Ovary (tissue), 9 donors: ENCODE results near the gene LIMCH1. TPM values are rescaled to one million over a fixed set of nuclear protein-coding genes. Genes with fewer than 3 reads are reported as not detected.

Experiments
- DNase-seq, 5 donors: peaks; one replicate each; pipeline ENCODE4 v3.0.0-alpha.2; 2019 to 2020
- H3K27ac ChIP-seq, 2 donors: fragments of 200-600 bp; one replicate each; pipeline versions ENCODE4 v1.5.1 to v1.8.0; 2019 to 2022
- H3K27me3 ChIP-seq: fragments of 200-600 bp; one replicate; pipeline ENCODE4 v1.8.0; 2022
- H3K36me3 ChIP-seq: fragments of 200-600 bp; sonication (generic); one replicate; pipeline ENCODE4 v1.5.1; 2019
- H3K4me1 ChIP-seq: one replicate; pipeline ENCODE4 v1.8.1; 2013; ENCODE audit warnings: mild to moderate bottlenecking, moderate library complexity; ENCODE audit not compliant: insufficient read depth
- H3K4me3 ChIP-seq: fragments of 200-600 bp; sonication (generic); one replicate; pipeline ENCODE4 v1.5.1; 2017
- H3K9me3 ChIP-seq, 2 donors: fragments of 200-600 bp in 1 of 2; sonication (generic) in 1 of 2; one replicate each; pipeline versions ENCODE4 v1.5.1 to v1.8.1; 2013 to 2019; ENCODE audit warnings: mild to moderate bottlenecking in 1 of 2, moderate library complexity in 1 of 2
- CTCF ChIP-seq, 3 donors: fragments of 450-650 bp in 2 of 3; fragments of 200-600 bp in 1 of 3; IDR thresholded peaks; one replicate each; pipeline versions ENCODE4 v1.5.1 to v1.8.0; 2016 to 2022; ENCODE audit warnings: antibody characterized with exemption in 3 of 3, mild to moderate bottlenecking in 1 of 3
- EP300 ChIP-seq: sonication (generic); formaldehyde crosslinking; IDR thresholded peaks from one replicate; pipeline ENCODE4 v1.6.1; 2017; ENCODE audit warnings: antibody characterized with exemption
- POLR2A ChIP-seq: fragments of 450-650 bp; IDR thresholded peaks from one replicate; pipeline ENCODE4 v1.6.1; 2017; ENCODE audit warnings: antibody characterized with exemption, mild to moderate bottlenecking, moderate library complexity
- WGBS, 3 donors: extraction: QIAGEN DNeasy Blood & Tissue Kit in 1 of 3; methylation state at CpG; one replicate each; pipeline versions ENCODE4 v1.1.5 to v1.1.7; 2013 to 2017; 5-methylcytosine and 5-hydroxymethylcytosine counted together
- intact Hi-C, 4 donors: fragments of 100-400 bp; cut with DNase I; formaldehyde crosslinking; loops; one replicate each; pipeline versions ENCODE4 v1.11.0 to v1.15.1; 2022 to 2023
- polyA plus RNA-seq, 2 donors: library from polyadenylated mRNA; stranded (reverse); fragments of 200-250 nt in 1 of 2; fragments of 350-450 nt in 1 of 2; fragmentation: Illumina TruSeq in 1 of 2; extraction: RNeasy Lipid Tissue Mini Kit (QIAGEN cat#74804) in 1 of 2; gene quantifications; one replicate each; pipeline ENCODE4 v1.2.3, GENCODE V29; 2013 to 2014
- total RNA-seq, 7 donors: library from RNA; depleted of rRNA in 2 of 7; stranded (reverse); fragments of >200 nt in 2 of 7; fragmentation: NEBNext Ultra II Directional in 3 of 7; extraction: Animal tissue kit (Norgen Biotek cat#: 25700) in 3 of 7; gene quantifications; one replicate each; pipeline versions ENCODE4 v1.1.0 to v1.2.4, GENCODE V29; 2016 to 2023
- donor health status: DM: no; HTN: no; CAD: no; lungs with moderate emphysema.
- donor health status: DM: no; HTN: no; CAD: no.
- donor health status: Bipolar disorder and iron deficiency.
- donor health status: DM: yes; HTN: yes; CAD: no.
- donor health status: DM: no; HTN: no; CAD: no.
- donor health status: DM: yes; HTN: yes; CAD: no.

LIMCH1 gene
- total and polyA plus RNA-seq, 9 donors, result 9.7 to 56.6 (median 23.6) TPM

- Histone ChIP-seq H3K27ac (no peak overlapping the region), H3K4me3 (no peak overlapping the region), H3K36me3 (no peaks in the 10 kb centered on the region), H3K9me3 (no peaks in the 10 kb centered on the region), H3K4me1 (peaks cover 2% of the 10 kb centered on the region), H3K27me3 (no peaks in the 10 kb centered on the region)
- intact Hi-C loops, result no loop called here
- DNase-seq, result no peak
- TF ChIP-seq POLR2A (no peak), EP300 (no peak), CTCF (IDR thresholded peaks at IDR 0.05) (no peak)
- 79 to 89% (median 86%) methylated on average over 1 of the region's 1 CpG for WGBS, 3 donors
Measured at GRCh38 chr4:41611124-41611838, 73.3 kb downstream of the LIMCH1 start.

GRCh38 chr4:41611881-41612871, 74.2 kb downstream of the LIMCH1 start:
- DNase-seq, result peak in 4 of 5 donors; percentile 32 to 46 (median 38)
- Histone ChIP-seq H3K4me3 (no peak overlapping the region), H3K9me3 (no peaks in the 10 kb centered on the region), H3K4me1 (peaks cover 2% of the 10 kb centered on the region), H3K36me3 (no peaks in the 10 kb centered on the region), H3K27ac (no peak overlapping the region), H3K27me3 (no peaks in the 10 kb centered on the region)
- intact Hi-C loops, result no loop called here
- 35 to 36% (median 36%) methylated on average over 14 of the region's 14 CpGs for WGBS, 3 donors
- TF ChIP-seq CTCF (IDR thresholded peaks at IDR 0.05), result no peak

GRCh38 chr4:41613386-41613785, 75.4 kb downstream of the LIMCH1 start:
- peaks cover 2% of the 10 kb centered on the region for H3K4me1 ChIP-seq
- H3K36me3 ChIP-seq, result no peaks in the 10 kb centered on the region
- peak in 2 of 5 donors; percentile 21 to 26 for DNase-seq
- no peaks in the 10 kb centered on the region for H3K27me3 ChIP-seq
- H3K4me3 ChIP-seq, result peak overlapping the region; percentile 13
- 8 to 21% (median 10%) methylated on average over 15 of the region's 15 CpGs for WGBS, 3 donors
- H3K27ac ChIP-seq, result no peak overlapping the region
- H3K9me3 ChIP-seq, result no peaks in the 10 kb centered on the region
- intact Hi-C loops, result no loop called here
- TF ChIP-seq CTCF (IDR thresholded peaks at IDR 0.05) (no peak), POLR2A (no peak), EP300 (no peak)

- H3K36me3 ChIP-seq, result no peaks in the 10 kb centered on the region
- WGBS, 3 donors, result 74 to 78% (median 78%) methylated on average over 1 of the region's 1 CpG
- H3K4me3 ChIP-seq, result no peak overlapping the region
- H3K4me1 ChIP-seq, result peaks cover 2% of the 10 kb centered on the region
- intact Hi-C loops, result no loop called here
- no peak for DNase-seq
- H3K27ac ChIP-seq, result no peak overlapping the region
- no peaks in the 10 kb centered on the region for H3K9me3 ChIP-seq
- TF ChIP-seq EP300, result no peak
- no peak for TF ChIP-seq POLR2A
- no peak for TF ChIP-seq CTCF (IDR thresholded peaks at IDR 0.05)
- no peaks in the 10 kb centered on the region for H3K27me3 ChIP-seq
Measured at GRCh38 chr4:41613821-41614220, 75.9 kb downstream of the LIMCH1 start.
